Activated gamma-delta T cell (primary cell): ENCODE results near the gene TUBD1.
"Not testable (repeated sequence)": the region's sequence is repeated elsewhere in the genome, so short reads cannot be mapped to it uniquely, and the experiment has no call there.

Experiments
- DNase-seq: peaks from one replicate; lab custom pipeline; 2025; lab: John Stamatoyannopoulos, UW

The TUBD1 gene

GRCh38 chr17:59844884-59845594, 47.7 kb downstream of the TUBD1 start:
- DNase-seq: no peak

- DNase-seq: no peak
Measured at GRCh38 chr17:59842901-59843652, 49.7 kb downstream of the TUBD1 start.

GRCh38 chr17:59841882-59842263, 50.9 kb downstream of the TUBD1 start:
- not testable (repeated sequence) for DNase-seq

GRCh38 chr17:59841091-59841881, 51.5 kb downstream of the TUBD1 start:
- not testable (repeated sequence) for DNase-seq

GRCh38 chr17:59840329-59841090, 52.2 kb downstream of the TUBD1 start:
- no peak for DNase-seq

- DNase-seq: no peak
Measured at GRCh38 chr17:59839651-59840328, 53.0 kb downstream of the TUBD1 start.

- DNase-seq: no peak
Measured at GRCh38 chr17:59838052-59838916, 54.5 kb downstream of the TUBD1 start.

- no peak for DNase-seq
Measured at GRCh38 chr17:59837308-59838051, 55.3 kb downstream of the TUBD1 start.

GRCh38 chr17:59832883-59833379, 59.8 kb downstream of the TUBD1 start:
- no peak for DNase-seq

GRCh38 chr17:59830846-59831486, 61.8 kb downstream of the TUBD1 start:
- DNase-seq: no peak

- no peak for DNase-seq
Measured at GRCh38 chr17:59830007-59830630, 62.6 kb downstream of the TUBD1 start.

- DNase-seq: no peak
Measured at GRCh38 chr17:59829217-59830006, 63.3 kb downstream of the TUBD1 start.

- not testable (repeated sequence) for DNase-seq
Measured at GRCh38 chr17:59828819-59829216, 63.9 kb downstream of the TUBD1 start.

- DNase-seq: no peak
Measured at GRCh38 chr17:59828478-59828760, 64.3 kb downstream of the TUBD1 start.

GRCh38 chr17:59827721-59828477, 64.8 kb downstream of the TUBD1 start:
- no peak for DNase-seq

- no peak for DNase-seq
Measured at GRCh38 chr17:59826706-59827453, 65.9 kb downstream of the TUBD1 start.
